ENCODE results near the gene ADAMTSL3.

The ADAMTSL3 gene

GRCh38 chr15:83653639-83654378 lies at the start of gene ADAMTSL3:
TSS of gene ADAMTSL3 (plus strand) at chr15:83654123. CDS start at chr15:83655762, 1,639 bp downstream.
- no peak for DNase-seq

DNA sequence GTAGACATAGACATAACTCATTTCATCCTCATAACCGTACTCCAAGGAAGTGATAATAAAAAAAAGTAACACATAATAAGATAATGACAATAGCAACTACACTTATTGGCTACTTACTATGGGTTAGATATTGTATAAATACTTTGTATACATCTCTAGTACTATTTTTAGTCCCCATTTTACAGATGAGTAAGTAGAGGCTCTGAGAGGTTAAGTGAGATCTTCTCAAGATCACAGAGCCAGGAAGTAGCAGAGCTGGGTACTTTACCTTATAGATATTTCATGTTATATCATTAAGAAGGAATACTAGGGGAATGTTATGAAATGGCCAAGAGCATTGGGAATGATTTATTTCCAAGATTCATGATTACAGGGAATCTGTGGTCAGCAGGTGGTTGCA lies 49.4 kb upstream of the ADAMTSL3 start:
- DNase-seq: no peak

GRCh38 chr15:83605111-83605945 lies 48.6 kb upstream of the ADAMTSL3 start:
- DNase-seq: no peak

GRCh38 chr15:83610132-83610531 lies 43.8 kb upstream of the ADAMTSL3 start:
- DNase-seq: no peak

GRCh38 chr15:83610901-83611685 lies 42.8 kb upstream of the ADAMTSL3 start:
- no peak for DNase-seq

- DNase-seq: no peak
Observed at GRCh38 chr15:83612226-83612625, 41.7 kb upstream of the ADAMTSL3 start.

GRCh38 chr15:83612898-83613635 lies 40.9 kb upstream of the ADAMTSL3 start:
- no peak for DNase-seq

DNA sequence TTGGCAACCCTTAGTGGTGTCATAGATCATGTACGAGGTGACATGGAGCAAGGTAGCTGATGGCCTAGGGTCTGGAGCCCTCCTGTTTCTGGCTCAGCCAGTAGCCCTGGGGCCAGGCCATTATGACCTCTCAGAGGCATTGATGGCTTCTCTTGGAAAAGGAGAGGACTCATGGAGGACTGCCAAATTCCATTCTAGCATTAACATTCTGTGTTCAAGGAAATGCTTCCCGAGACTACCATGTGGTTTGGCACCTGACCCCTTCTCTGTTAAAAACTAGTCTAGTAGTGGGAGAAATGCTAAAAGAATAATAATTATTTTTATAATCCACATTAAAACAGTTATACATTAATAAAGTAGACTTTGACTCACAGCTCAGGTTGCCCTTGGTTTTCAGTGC lies 40.2 kb upstream of the ADAMTSL3 start:
- no peak for DNase-seq

DNA sequence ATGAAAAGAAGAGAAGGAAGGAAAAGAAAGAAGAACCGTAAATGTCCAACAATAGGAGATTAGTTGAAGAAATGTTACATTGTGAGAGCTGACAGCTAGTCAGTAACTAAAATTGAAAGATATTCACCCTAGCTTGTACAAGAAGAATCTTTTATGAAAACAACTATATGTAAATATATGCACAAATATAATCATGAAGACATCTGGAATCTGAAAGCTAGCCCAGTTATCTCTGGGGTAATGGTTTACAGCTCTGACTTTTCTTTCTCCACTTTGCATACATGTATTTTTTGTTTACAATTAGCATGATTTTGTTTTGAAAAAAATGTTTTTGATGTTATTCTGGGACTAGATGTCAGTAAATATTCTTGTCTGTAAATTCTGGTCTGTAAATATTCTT lies 37.1 kb upstream of the ADAMTSL3 start:
- no peak for DNase-seq

DNA sequence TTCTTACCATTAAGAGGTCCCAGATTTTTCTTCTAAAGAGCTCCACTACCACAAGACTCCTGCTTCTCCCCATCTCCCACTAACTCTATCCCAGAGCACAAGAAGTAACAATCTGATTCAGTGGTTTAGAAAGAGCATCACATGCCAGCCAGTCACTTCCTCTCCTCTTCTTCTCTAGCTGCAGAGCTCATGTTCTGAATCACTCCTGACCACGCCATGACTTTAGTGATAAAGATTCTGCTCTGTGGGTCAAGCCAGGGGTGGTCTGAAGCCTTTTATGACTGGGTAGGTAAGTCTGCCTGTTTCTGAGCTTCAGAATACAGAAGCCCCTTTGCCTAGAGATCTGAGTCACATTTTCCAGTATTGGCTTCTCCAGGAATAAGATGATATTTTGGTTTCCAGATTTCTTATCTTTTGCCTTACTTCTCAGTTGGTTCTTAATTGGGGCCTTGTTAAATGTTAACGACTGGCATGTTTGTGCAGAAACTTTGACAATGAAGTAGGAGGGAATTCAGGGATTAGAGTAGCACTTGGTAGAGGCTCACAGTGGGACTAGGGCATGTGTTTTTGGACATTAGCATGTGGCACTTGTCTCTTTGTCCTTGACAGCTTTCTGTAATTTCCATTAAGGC lies 27.6 kb upstream of the ADAMTSL3 start:
- no peak for DNase-seq

- DNase-seq: no peak
Observed at GRCh38 chr15:83631534-83631933, 22.4 kb upstream of the ADAMTSL3 start.

DNA sequence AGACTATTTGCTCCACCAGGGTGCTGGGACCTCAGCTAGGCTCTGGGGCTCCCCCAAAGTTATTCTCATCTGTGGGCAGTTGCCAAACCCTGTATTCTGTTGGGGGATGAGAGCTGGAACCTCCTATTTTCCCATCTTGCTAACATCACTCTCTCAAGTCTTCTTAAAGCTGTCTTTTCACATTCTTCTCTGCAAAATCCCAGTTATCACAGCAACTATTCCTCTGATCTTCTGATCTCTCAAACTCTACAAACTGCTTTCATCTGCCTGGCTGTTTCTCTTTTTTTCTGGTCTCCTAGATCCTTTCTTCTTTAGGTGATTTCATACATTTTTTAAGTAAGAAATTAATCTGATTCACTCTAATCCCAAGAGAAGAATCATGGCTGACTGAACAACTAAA lies 10.7 kb upstream of the ADAMTSL3 start:
- DNase-seq: no peak

DNA sequence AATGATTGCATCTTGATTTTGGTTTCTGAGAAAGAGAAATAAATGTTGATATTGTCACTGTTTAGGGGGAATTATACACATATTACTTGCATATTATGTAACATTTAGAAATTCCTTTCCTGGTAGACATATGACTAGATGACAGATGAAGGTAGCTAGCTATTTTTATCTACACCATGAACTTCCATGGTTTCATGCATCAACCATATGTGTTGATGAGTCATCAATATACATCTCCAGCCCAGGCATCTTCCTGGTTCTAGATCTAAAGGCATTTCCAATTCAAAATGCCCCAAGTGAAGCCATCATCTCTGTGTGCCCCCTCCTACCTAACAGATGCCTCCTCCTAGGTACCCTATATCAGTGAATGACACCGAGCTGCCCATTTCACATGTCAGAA lies 9.5 kb upstream of the ADAMTSL3 start:
- DNase-seq: no peak

- DNase-seq: no peak
Observed at GRCh38 chr15:83650831-83651230, 3.1 kb upstream of the ADAMTSL3 start.

- DNase-seq: no peak
Observed at GRCh38 chr15:83651541-83651940, 2.4 kb upstream of the ADAMTSL3 start.

DNA sequence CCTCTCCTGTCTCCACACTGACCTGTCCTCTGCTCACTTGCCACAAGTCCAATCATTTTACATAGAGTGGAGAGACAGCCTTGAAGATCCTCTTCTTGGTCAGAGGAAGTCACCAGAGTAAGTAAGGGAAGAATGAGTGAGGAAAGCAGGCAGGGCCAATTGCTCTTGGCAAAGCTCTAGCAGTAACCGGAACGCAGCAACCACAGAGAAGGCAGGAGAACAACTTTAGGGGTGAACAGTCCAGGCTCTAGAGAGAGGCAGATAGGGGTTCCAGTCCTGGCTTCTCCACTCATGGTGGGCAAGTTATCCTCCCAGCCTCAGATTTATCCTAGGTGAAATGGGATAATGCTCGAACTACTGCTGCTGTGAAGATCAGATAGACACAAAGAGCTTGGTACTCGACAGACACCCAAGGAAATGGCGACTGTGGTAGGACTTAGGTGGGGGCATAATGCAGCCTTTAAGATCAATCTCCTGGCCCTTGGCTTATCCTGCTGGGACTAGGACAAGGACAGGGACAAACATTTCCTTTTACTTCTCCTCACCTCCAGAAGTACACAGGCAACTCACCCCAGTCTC lies 1.2 kb upstream of the ADAMTSL3 start:
- no peak for DNase-seq

DNA sequence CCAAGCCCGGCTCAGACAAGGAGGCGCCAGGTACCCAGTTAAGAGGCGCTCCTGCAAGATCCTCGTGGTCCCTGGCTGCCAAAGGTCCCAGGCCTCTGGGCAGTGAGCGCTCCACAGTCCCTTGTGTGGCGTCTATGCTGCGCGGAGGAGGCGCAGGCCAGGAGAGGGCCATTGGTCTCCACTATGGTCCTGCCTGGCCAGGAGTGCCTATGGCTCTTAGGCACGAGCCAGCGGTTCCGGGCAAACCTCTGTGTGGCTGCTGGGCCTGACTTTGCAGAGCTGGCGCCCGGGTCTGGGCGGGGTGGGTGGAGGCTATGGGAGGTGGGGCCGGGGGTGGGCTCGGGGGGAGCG lies 660 bp upstream of the ADAMTSL3 start:
- no peak for DNase-seq

DNA sequence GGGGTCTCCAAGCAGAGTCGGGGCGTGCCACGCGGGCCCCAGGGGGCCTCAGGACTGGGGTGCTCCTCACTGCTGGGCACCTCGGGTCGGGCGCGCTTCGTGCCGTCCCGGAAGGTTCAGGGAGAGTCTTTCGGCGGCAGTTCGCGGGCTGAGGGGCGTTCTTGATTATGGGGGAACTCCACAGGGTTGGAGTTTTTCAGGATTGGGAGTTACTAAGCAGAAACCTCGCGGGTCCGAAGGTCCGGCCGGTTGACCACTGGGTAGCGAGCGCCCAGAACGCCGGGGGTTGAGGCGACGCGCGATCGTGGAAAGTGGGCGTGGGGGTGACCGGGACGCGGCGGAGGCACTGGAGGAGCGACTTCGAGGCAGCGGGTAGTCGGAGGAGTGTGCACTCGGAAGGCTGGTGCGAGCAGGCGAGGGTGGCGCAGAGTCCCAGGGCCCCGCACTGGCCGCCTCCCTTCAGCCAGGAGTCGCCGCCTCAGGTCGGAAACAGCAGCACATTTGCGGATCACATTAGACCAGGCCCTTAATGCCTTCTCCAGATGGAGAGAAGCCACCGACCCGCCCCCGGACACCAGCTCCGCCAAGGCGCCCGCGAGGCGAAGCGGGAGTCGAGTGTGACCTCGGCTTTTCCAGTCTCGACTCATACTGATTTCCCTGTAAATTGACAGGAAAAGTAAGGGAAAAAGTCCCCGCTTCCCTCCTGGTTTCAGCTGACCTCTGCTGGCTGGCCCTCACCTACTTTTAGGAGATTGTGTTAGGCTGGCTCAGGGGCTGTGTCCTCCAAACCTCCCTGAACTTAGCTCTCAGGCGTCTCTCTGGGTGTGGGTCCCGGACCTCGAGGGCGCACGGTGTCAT lies 685 bp downstream of the ADAMTSL3 start:
- DNase-seq: no peak

DNA sequence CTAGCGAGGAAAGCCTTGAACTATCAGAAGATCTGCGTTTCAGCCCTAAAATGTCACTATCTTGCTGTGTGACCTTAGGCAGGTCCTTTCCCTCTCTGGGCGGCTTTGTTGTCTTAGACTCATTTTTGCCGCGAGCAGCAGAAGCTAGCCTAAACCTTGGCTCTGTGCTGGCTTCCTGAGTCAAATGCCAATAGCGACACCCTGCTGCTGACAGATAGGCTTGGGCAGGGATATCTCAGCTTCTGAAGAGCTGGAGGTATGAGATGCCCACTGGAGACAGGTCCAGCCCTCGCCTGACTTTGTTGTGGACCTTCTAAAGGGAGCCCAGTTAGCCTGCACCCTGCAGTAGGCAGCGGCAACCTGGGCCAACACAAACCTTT lies 1.3 kb downstream of the ADAMTSL3 start:
- DNase-seq: no peak

DNA sequence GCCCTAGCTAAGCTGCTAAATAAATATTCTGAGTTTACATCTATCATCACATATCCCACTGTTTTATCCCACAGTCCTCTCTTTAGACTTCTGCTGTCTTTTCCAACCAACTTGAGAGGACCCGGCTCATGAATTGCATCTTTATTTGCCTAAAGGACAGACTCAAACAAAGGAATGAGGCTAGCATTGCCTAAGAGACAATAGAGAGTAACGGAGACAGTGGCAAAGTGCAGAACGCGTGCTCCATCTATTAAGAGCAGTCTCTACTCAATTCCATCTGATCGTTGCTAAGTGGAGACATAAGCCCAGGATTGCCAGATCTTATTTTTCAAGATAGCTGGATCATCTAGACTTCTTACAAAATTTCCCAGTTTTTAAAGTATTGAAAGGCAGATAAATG lies 2.3 kb downstream of the ADAMTSL3 start:
- no peak for DNase-seq

GRCh38 chr15:83656943-83657528 lies 3.1 kb downstream of the ADAMTSL3 start:
- DNase-seq: no peak
